Posterior vena cava (tissue), 2 donors: ENCODE results near the gene PLXNB2. TPM values are rescaled to one million over a fixed set of nuclear protein-coding genes. Genes with fewer than 3 reads are reported as not detected.

Experiments used
- DNase-seq: peaks from one replicate; pipeline ENCODE4 v3.0.0-alpha.2; 2020; ENCODE audit warnings: low spot score
- intact Hi-C, 2 donors: fragments of 100-400 bp; cut with DNase I; formaldehyde crosslinking; loops; one replicate each; pipeline versions ENCODE4 v1.14.1 to v1.14.2; 2022 to 2023
- total RNA-seq, 2 donors: library from RNA; stranded (reverse); fragmentation: NEBNext Ultra II Directional; extraction: Animal tissue kit (Norgen Biotek cat#: 25700); gene quantifications; one replicate each; pipeline ENCODE4 v1.2.1, GENCODE V29; 2021
- donor health status: DM: yes; HTN: yes; CAD: no.
- donor health status: DM: yes; HTN: yes; CAD: no.

PLXNB2 gene
- total RNA-seq, 2 donors from 2014 or later, result 108 to 125 TPM

DNA sequence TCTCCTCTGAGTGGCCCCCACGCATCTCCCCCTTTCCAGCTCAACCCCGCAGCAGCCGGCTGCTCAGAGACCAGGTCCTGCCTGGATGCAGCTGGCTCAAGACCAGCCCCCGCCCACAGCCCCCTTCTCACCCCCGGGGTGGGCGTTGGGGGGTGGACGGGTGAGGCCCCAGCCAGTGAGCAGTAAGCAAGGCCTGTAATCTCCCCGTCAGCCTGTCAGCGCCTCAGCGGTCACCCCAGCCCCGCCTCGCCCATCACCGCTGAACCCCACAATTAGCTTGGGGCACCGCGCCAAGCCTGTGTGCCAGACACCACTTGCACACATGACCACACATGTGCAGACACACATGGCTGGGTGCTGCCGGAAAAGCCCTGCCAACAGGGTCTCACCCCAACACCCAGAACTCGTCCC is 5.9 kb downstream of the PLXNB2 start:
- intact Hi-C loops, result no loop called here
- no peak for DNase-seq

DNA sequence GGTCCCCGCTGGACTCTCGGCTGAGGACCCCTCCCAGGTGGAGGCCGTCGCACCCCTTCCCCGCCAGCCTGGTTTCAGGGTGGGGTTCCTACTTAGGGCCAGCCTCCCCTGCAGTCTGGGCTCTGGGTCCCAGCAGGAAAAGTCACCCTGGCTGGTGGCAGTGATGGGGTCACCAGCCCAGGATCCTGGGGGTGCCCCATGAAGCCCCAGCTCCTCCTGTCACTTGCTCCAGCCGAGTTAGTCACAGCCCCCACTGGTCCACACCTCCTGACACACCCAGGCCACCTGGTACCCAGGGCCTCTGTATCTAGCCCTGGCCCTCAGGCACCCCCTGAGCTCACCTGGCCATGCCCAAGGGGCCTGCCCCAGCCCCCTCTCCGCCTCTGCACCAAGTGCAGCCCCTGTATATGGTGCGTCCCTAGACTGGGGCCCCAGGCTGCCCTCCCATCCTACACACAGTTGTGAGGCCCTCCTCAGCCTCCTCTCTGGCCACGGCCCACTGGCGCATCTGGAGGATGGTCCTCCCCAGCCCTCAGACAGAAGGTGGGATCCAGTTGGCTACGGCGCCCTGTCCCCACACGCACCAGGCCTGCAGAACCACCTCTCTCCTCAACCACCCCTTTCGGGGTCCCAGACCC is 6.7 kb downstream of the PLXNB2 start:
- intact Hi-C loops, result no loop called here
- DNase-seq, result no peak

DNA sequence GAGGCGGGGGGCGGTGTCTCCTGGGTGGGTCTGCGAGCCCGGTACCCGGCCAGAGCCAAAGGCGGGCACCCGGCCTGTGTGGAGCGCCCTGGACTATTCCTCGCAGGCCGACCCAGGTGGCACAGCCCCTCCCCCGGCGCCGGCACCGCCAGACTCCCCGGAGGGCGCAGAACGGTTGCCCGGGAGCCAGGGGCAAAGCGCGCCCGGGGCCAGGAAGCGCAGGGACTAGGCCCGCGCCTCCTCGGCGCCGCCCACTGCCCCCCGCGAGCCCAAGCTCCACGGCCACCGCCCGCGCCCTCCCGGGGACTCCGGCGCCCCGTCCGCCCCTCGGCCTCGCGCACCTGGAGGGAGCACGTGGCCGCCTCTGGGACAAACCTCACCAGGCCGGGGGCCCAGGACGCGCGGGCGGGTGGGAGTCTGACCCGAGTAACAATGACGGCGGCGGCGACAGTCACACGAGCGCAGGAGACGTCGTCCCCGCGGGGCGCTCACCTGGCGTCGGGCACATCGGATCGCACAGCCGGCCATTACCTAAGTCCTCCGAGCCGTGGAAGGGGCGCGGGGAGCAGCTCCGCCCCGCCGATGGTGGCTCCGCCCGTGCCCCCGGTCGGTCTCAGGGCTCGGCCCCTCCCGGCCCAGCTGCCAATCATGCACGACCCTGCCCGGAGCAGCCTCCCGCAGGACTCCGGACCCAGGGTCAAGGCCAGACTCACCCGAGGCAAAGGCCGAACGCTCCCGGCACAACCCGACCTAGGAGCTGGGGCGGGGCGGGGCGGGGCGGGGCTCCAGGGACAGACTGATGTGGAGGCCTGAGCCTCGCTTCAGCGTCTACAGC is 7.4 kb downstream of the PLXNB2 start:
- DNase-seq, result no peak
- intact Hi-C loops, result no loop called here

DNA sequence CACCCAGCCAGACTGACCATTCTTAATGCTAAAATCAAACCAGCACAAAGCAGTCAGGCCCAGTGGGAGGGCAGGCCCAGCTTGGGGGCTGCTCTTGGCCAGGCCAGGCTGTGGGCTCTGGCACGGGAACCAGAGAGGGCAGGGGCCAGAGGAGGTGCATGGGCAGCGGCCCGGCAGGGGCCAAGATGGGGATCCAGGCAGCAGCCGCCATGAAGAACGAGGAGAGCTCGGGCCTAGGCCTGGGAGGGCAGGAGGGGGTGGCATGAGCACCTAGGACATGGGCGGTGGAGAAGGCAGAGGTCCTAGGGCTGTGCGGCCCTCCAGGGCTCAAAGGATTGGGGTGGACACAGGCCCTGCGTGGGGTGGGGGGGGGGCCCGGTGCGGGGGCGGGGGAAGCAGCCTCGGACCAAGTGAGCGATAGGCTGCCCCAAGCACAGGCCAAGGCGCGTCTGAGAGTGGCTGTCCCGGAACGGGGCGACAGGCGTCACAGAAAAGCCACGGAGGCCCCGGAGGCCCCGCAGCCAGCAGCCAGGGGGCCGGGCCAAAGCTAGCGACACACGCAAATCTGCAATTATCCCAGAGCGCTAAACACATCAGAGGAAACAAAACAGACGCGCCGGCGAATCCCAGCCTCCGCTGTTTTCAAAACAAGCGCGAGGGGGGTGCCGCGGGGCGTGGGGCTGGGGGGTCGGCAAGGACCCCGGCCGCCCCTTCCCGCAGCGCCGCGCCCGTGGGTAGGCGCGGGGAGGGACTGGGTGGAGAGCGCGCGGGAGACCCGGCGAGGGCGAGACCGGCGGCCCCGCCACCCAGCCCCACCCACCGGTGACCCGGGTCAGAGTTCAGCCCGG is 8.3 kb downstream of the PLXNB2 start:
- no peak for DNase-seq
- intact Hi-C loops, result no loop called here

DNA sequence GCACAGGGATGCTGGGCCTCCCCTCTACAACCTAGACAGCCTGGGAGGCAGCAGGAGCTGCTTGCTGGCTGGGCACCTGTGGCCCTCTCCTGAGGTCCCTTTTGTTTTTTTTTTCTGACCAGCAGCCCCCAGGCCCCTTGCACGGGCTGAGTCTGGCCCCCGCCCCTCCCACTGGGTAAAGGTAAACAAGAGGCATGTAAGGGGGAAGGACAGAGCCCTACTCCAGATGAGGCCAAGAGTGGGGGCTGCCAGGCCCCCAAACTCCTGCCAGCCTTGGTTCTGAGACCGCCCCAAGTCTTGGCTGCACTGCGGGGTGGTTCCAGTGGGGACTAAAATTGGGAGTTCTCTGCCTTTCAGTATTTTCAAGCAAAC is 9.2 kb downstream of the PLXNB2 start:
- no peak for DNase-seq
- intact Hi-C loops, result no loop called here

DNA sequence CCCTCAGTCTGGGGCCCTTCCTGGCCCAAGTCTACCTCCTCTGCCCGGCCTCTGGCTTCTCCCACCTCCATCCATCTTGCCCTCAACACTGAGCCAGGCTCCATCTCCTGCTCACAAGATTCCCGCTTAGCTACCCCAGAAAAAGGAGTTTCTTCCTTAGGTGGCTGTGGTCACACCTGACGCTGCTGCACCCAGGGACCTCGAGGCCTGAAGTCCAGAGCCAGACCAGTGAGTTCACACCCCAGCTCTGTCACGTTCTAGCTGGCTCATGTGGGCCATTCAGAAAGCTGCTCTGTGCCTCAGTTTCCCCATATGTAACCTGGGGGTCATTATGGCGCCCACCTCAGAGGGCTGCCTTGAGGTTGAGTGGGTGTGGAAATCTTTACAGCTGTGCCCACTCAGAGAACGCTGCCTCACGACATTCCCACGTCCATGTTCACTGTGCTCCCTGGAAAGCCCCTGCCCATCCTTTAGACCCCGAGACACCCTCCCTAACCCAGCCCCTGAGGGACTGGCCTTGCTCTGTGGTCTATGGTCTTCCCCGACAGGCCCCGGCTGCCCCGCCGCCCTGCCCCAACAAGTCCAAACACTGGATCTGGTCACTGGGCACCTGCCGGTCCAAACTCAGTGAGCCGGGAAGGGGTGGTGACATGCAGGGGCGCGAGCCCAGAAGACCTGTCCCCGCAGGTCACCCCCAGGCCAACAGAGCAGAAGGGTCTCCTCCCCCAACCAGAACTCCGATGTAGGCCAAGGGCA is 9.8 kb downstream of the PLXNB2 start:
- no peak for DNase-seq
- intact Hi-C loops, result loop anchor here in 1 of 2 donors (1.0 kb wide), 1 partner anchor 40 kb away; no protein-coding TSS in a partner anchor

DNA sequence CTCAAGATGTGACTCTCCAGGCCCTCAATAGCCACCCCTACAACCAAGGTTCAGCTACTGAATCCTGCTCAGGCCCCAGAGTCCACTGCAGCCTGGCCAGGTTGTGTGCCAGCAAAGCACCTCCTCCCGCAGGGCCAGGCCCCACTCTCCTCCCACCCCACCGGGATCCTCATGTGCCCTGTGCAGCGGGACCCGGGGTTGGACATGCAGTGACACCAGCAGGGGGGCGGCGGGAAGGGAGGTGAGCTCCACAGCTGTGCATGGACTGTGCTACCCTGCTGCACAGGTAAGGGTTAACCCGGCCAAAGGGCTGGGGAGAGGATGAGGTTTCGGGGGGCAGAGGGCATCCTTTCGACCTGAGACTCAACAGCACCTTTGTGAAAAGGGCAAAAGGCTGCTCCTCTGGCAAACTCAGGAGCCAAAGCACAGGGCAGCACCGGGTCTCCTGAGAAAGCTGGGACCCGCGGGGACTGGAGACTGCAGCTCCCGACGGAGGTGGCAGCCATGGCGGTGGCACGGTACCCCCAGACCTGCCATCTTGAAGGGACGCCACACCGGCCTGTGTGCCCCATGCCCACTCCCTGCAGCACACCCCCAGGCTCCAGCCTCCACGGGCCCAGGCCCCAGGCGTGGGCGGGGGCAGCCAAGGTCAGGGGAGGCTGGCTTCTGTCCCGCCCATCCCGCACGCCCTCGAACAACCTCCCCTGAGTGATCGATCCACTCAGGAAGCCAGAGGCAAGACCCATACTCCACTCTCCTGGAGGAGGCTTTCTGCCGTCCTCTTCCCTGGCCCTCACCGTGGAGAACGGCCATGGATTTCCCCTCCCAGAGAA is 10.6 kb downstream of the PLXNB2 start:
- no peak for DNase-seq
- intact Hi-C loops, result loop anchor here in 1 of 2 donors (1.0 kb wide), 1 partner anchor 40 kb away; no protein-coding TSS in a partner anchor

DNA sequence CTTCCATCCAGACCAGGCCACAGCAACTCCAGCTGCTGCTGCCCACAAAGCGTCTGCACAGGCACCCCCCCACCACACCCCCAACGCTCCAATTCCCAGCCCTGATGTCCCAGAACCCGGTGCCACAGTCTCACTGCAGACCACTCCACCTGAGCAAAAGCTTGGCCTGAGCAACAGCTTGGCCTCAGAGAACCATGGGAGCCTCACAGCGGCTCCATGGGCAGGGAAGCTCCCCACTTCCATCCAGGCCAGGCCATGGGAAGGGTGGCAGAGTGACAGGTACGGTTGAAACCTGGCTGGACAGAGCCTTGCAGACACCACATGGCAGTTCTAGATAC is 13.2 kb downstream of the PLXNB2 start:
- intact Hi-C loops, result no loop called here

DNA sequence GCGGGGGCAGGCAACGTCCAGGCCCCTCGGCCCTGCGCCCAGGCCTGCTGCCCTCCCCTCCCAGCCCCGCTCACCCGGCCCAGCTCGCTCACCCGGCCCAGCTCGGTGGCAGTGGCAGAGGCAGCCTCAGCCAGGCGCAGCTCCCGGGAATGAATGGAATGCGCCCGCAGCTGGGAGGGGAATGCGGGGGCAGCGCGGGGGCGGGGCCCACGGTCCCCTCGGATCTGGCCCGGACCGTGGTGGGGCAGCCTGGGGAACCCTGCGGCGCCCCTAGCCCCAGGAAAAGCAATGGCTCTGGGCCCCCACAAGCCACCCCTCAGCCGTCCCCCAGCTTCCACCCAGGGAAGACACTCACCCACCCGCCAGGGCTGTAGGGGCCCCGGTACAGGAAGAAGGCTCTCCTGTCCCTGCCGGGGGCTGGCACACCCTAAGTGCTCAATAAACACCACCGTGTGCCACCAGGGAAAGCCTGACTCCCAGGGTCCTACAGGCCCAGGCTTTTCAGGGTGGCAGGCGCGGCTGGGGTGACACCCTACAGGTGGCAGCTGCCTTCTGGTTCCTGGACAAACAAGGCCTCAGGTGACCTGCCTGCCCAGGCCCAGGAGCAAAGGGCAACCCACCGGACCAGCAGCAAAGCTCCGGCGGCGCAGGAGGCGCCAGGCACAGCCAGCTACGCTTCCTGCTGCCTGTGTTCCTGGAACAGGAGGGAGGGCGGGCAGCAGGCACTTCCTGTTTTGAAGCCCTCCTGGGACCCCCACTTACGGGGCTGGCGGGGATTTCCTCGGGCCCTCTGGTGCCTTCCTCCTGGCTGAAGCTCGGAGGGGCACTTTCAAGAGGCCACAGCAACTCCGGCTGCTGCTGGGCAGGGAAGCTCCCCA is 13.8 kb downstream of the PLXNB2 start:
- intact Hi-C loops, result no loop called here
- DNase-seq, result no peak

More for the DNA sequence above, 13.2 kb downstream of the PLXNB2 start:
- DNase-seq, result no peak

DNA sequence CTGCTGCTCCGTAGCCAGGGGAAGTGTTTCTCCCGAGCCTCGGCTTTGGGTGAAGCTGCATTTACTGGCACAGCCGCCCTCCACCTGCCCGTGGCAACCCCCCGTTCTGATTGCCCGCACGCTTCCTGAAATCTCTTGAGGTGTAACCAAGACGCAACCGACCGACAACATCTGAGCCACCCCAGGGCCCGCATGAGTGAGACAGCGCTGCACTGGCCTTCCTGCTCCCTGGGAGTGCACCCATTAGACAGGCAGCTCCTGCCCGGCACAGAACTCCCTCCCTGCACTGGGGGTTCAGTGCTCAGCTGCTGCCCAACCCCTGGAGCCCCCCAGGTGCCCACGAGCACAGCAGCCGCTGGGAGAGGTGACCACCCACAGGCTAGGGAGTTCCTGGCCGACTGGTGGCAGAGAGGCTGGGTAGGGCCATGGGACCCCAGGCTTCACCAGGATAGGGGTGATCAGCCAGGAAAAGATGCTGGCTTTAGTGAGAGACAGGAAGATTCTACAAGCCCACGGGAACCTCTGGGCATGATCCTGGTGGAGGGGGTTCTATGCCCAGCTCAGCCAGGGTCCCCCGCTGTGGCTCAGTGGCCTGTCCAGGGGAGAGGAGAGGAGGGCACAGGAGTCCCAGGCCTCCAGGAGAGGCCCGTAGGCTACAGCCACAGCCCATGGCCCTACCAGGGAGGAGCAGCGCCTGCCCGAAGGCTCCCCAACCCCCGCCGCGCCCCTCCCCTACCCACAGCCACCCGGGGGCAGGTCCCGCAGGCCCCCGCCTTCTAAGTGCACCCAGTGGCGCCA is 14.6 kb downstream of the PLXNB2 start:
- no peak for DNase-seq
- intact Hi-C loops, result no loop called here

DNA sequence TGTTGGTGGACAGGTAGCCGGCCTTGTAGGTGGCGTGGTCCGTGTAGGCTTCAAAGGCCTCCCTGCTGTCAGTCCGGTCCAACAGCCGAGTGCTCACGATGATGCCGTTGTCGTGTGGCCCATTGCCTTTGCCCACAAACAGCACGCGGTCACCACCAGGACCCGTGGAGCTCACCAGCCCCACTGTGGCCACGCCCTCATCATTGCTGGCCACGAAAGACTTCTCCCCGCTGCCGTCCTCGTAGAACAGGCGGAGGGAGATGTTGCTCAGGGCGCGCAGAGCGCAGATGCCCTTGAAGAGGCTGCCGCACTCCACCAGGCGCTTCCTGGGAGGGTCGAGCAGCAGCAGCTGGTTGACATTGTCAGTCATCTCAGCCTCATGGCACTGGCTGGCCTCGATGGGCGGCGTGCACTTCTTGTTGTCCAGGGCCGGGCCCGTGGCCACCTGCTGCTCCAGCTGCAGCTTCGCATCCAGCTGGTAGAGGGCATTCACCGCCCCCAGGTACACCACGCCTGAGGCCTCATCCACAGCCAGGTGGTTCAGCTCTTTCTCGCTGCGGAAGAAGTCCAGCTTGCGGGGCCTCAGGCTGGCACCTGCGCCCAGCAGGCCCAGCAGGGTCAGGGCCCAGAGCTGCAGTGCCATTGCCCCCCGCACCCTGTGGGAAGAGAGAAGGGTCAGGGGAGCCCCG is 17.4 kb downstream of the PLXNB2 start:
- intact Hi-C loops, result no loop called here
- no peak for DNase-seq

DNA sequence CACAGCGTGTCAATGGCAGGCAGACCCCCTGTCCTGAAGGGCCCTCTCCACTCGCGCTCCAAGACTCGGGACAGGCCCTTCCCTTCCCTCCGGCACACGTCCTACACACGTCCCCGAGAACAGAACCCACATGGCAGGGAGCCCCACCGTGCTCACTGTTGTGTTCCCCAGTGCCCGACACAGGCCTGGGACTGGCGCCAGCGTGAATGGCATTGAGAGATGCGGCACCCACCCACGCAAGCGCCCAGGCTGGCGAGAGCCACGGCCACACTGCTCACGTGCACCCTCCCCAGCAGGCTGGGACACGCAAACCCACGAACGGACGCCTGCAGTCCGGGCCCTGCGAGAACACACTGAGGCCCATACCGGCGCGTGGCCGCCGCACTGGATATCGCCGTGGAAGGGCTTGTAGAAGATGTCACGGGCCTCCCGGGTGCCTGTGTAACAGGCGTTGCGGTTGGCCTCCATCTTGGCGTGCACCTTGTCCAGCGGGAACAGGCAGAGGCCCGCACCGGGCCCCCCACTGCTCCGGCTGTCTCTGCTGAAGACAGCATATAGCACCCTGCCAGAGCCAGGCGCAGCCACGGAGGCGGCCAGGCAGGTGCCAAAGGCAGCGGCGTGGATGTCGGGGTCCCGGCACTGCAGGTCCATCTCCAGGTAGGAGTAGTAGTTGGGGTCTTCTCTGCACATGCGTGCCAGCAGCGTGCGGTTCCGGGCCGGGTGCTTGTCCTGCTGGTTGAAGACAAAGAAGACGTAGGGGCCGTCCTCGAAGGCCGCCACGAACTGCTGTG is 18.1 kb downstream of the PLXNB2 start:
- intact Hi-C loops, result no loop called here
- DNase-seq, result no peak

DNA sequence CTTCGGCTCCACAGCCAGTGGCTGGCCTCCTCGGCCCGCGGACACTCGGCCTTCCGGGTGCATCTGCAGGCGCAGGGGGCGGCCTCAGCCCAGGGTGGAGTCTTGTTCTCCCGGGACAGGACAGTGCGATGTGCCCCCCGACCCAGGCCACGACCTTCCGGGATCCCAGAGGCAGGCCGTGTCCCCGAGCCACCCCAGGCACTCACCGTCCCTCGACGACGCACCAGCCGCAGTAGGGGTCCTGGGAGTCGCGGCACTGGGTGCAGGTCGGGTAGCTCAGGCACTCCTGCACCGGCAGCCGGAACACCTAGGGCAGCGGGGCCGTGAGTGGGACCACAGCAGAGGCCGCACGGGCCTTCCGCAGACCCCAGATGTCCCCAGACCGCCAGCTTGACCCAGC is 19.7 kb downstream of the PLXNB2 start:
- DNase-seq, result no peak
- intact Hi-C loops, result no loop called here

DNA sequence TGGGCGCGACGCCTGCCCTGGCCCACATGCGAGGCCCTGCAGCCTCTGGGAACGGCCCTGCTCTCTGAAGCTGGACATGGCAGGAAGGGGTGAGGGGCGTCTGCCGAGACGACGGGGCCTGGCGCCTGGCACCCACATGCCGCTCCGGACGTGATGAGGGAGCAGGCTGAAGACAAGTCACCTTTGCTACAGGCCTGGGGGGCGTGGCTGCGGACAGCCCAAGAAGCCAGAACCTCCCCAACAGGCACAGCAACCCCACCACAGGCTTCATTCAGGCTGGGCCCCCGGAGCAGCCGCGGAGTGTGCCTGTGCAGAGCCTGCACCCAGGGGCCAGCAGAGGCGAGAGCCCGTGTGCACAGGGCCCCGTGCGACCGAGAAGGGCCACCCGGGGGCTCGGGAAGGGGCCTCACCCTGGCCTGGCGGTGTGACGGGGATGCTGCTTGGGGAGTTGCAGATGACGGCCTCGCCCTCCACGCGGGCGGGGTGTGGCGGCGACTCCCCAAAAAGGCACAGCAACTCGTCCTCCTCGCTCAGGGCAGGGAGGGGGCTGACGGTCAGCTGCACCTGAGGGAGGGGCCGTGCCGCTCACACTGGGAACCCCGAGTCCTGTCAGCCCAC is 20.6 kb downstream of the PLXNB2 start:
- intact Hi-C loops, result no loop called here
- DNase-seq, result no peak

DNA sequence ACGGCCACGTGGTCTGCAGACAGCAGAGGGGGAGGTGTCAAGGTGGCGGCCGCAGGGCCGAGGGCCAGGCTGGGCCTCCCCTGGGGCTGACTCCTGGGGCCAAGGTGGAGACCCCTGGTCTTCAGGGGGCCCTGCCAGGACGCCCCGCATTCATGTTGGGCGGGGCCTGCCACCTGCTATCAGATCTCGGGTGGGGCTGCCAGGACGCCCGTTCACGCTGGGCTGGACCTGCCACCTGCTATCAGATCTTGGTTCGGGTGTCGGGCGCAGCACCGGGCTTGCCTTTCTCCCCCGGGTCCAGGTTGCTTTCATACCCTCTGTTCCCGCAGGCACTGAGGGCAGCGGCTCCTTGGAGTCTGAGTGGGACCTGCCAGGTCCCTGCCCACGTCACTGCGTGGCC is 21.2 kb downstream of the PLXNB2 start:
- DNase-seq, result no peak
- intact Hi-C loops, result no loop called here
